Bronchial epithelial cell (primary cell): ENCODE measurements around the gene NBAS. TPM values are rescaled to one million over a fixed set of nuclear protein-coding genes. Genes with fewer than 3 reads are reported as not detected.
"Not testable (repeated sequence)": the region's sequence is repeated elsewhere in the genome, so short reads cannot be mapped to it uniquely, and the experiment has no call there.

Experiments used
- DNase-seq: peaks from one replicate; pipeline ENCODE4 v3.0.0-alpha.2; 2010; ENCODE audit warnings: low read depth
- FAIRE-seq: peaks from 2 replicates; lab custom pipeline; 2011; peaks lifted over from hg19 to GRCh38; lab: Jason Lieb, UNC
- H3K27me3 ChIP-seq: 2 replicates; pipeline ENCODE4 v1.5.1; 2011; ENCODE audit warnings: low read length; ENCODE audit not compliant: control insufficient read depth, insufficient read depth
- H3K36me3 ChIP-seq: 2 replicates; pipeline ENCODE4 v1.5.1; 2011; ENCODE audit warnings: low read length; ENCODE audit not compliant: control insufficient read depth, insufficient read depth
- H3K4me3 ChIP-seq: 2 replicates; pipeline ENCODE4 v1.5.1; 2011; ENCODE audit warnings: mild to moderate bottlenecking, low read depth, low read length, control low read depth
- total RNA-seq: library from RNA; depleted of rRNA; stranded (reverse); fragments of >200 nt; gene quantifications from 2 replicates; pipeline ENCODE4 v1.2.1, GENCODE V29; 2014
- TF ChIP-seq, protein P1 (sequence below): IDR thresholded peaks from 2 replicates; pipeline ENCODE4 v1.5.1; 2011; ENCODE audit warnings: mild to moderate bottlenecking, moderate library complexity, low read length, control low read depth, inconsistent platforms; ENCODE audit not compliant: insufficient read depth, severe bottlenecking

The NBAS gene
- total RNA-seq, 1 donor from 2014 or later, result 78.2 TPM

DNA sequence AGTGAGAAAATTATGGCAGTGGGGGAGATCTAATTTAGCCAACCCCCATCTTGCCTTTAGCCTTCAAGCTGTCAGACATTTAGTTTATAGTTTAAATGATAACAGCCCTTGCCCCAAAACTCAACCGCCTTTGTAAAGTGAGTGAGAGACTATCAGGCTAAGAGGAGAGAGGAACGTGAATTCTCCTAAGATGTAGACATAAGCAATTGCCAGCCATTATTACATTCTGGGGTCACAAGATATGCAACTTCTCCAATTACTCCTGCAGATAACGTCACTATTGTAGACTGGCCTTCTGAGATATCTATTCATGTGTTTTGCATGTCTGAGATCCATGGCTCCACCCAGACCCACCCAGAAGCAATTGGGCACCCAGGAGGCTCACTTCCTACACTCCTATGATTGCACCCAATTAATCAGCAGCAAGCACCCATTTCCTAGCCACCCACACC is 307.3 kb downstream of the NBAS start:
- TF ChIP-seq, protein P1, sequence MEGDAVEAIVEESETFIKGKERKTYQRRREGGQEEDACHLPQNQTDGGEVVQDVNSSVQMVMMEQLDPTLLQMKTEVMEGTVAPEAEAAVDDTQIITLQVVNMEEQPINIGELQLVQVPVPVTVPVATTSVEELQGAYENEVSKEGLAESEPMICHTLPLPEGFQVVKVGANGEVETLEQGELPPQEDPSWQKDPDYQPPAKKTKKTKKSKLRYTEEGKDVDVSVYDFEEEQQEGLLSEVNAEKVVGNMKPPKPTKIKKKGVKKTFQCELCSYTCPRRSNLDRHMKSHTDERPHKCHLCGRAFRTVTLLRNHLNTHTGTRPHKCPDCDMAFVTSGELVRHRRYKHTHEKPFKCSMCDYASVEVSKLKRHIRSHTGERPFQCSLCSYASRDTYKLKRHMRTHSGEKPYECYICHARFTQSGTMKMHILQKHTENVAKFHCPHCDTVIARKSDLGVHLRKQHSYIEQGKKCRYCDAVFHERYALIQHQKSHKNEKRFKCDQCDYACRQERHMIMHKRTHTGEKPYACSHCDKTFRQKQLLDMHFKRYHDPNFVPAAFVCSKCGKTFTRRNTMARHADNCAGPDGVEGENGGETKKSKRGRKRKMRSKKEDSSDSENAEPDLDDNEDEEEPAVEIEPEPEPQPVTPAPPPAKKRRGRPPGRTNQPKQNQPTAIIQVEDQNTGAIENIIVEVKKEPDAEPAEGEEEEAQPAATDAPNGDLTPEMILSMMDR, result no peak
- no peaks in the 10 kb centered on the region for H3K36me3 ChIP-seq
- FAIRE-seq (no peak), DNase-seq (no peak)
- no peaks in the 10 kb centered on the region for H3K27me3 ChIP-seq
- no peak overlapping the region for H3K4me3 ChIP-seq

DNA sequence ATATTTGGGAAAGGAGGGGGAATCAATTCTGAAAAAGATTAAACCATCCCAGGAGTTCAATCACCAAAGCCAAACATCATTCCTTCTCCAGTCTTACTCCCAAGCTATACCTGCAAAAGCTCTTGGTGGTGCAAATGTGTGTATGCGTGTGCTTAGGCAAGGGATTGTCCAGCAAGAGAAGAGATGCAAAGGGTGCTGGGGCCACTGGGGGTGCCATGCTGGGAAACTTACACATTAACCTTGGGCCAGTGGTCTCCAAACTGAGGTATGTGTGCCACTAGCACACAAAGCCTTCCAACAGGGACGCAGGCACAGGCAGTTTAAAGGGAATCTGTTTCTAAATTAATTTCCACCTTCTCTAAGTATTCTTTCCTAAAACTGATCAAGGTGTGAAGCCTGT is 307.9 kb downstream of the NBAS start:
- H3K36me3 ChIP-seq, result no peaks in the 10 kb centered on the region
- H3K27me3 ChIP-seq, result no peaks in the 10 kb centered on the region
- FAIRE-seq, result no peak
- DNase-seq, result no peak
- no peak overlapping the region for H3K4me3 ChIP-seq
- TF ChIP-seq, protein P1, result no peak

DNA sequence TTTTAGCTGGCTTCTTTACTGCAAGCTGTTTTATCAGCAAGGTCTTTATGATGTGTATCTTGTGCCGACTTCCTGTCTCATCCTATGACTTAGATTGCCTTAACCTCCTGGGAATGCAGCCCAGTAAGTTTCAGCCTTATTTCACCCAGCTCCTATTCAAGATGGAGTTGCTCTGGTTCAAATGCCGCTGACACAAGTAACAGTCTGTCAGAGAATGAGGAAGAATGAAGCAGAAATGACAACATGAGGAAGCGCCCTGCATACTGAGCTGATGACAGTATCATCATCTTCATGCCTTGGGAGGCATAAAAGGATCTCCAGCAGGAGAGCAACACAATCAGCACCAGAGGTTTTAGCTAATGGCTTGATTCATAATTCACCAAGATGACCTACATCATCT is 309.4 kb downstream of the NBAS start:
- H3K4me3 ChIP-seq, result no peak overlapping the region
- TF ChIP-seq, protein P1, result no peak
- H3K27me3 ChIP-seq, result no peaks in the 10 kb centered on the region
- DNase-seq, result no peak
- H3K36me3 ChIP-seq, result no peaks in the 10 kb centered on the region
- FAIRE-seq, result no peak

DNA sequence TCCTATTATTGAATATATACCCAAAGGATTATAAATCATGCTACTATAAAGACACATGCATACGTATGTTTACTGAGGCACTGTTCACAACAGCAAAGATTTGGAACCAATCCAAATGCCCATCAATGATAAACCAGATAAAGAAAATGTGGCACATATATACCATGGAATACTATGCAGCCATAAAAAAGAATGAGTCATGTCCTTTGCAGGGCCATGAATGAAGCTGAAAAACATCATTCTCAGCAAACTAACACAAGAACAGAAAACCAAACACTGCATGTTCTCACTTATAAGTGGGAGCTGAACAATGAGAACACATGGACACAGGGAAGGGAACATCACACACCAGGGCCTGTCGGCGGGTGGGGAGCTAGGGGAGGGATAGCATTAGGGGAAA is 310.2 kb downstream of the NBAS start:
- H3K4me3 ChIP-seq, H3K36me3 ChIP-seq, H3K27me3 ChIP-seq, DNase-seq, FAIRE-seq: not testable (repeated sequence)

DNA sequence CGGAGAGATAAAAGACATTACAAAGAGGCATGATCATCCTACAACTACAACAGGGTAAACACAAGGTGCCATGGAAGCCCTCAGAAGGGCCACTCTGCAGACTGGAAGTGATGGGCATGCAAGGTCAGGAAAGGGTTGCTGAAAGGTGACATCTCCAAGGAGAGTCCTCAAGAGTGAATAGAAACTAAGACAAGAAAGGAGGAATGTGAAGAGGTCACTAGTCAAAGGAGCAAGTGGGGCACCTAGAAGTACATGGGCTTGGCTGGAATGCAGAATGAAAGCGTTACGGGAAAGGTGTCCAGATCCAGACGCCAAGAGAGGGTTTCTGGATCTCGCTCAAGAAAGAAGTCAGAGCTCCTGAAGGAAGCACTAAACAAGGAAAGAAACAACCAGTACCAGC is 314.3 kb downstream of the NBAS start:
- H3K4me3 ChIP-seq, result no peak overlapping the region
- DNase-seq (no peak), FAIRE-seq (no peak)
- TF ChIP-seq, protein P1, result no peak
- no peaks in the 10 kb centered on the region for H3K36me3 ChIP-seq
- H3K27me3 ChIP-seq, result no peaks in the 10 kb centered on the region

DNA sequence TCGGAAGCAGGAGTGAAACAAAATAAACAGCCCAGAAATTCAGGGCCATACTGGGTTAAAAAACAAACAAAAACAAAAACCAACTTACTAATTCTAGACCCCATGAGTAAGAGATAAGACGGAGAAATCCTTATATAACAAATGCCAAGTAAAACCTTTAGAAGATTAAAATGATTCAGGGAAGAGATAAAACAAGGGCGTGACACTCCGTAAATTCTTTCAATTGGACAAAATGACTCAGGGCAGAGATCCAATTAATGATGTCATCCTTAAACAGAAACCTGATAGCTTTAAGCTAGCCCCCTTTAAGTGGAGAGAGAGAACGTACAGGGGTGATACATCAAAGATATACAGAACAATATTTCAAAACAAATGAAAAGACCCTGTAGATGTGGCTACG is 317.4 kb downstream of the NBAS start:
- H3K4me3 ChIP-seq, result no peak overlapping the region
- DNase-seq (peak; percentile 74), FAIRE-seq (no peak)
- no peaks in the 10 kb centered on the region for H3K27me3 ChIP-seq
- H3K36me3 ChIP-seq, result no peaks in the 10 kb centered on the region
- TF ChIP-seq, protein P1, result no peak
